ENCODE data around the gene DNAJC4. TPM values are rescaled to one million over a fixed set of nuclear protein-coding genes. Genes with fewer than 3 reads are reported as not detected.
"Not testable (repeated sequence)": the region's sequence is repeated elsewhere in the genome, so short reads cannot be mapped to it uniquely, and the experiment has no call there.

Gene DNAJC4
- polyA plus RNA-seq, 3 donors: 25.5 to 78.9 (median 32.5) TPM

DNA sequence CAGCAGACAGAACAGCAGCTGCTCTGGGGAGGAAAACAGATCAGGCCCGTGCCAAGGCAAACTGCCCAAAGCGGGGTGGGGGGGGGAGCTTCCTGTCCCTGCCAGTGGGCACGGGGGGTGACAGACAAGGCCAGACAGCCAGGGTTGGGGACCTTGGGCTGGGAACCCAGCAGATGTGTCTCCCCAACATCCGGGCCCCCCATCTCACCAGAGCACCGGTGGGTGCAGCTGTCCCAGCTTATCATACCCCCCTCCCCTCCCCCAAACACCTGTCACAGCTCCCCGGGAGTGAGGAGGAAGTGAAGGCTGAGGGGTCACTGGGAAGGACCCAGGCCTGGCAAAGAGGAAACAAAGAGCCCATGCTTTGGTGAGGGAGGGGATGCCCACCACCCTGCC is 15.1 kb downstream of the DNAJC4 start:
- DNase-seq: peak in 1 of 3 donors; percentile 42
- peaks cover 0 to 7% (median 3%) of the 10 kb centered on the region in 3 donors for H3K27me3 Mint-ChIP-seq (ENCODE audit: low read depth in 3 of 3)
- Histone ChIP-seq H3K4me3 (replicated peaks in 1 of 3; ENCODE audit: low read depth in 2 of 3, low read length in 3 of 3) (peak overlapping the region; percentile 45 to 86 (median 51)), H2AFZ (ENCODE audit: insufficient read depth, low read depth, low read length, poor library complexity, severe bottlenecking) (no peak overlapping the region), H4K20me1 (ENCODE audit: insufficient read depth, low read length) (no peaks in the 10 kb centered on the region), H3K79me2 (ENCODE audit: insufficient read depth, low read length) (peaks cover 40% of the 10 kb centered on the region), H3K4me1 (ENCODE audit: control insufficient read depth in 1 of 2, insufficient read depth in 2 of 2, low read length in 2 of 2) (peaks cover 48 to 64% of the 10 kb centered on the region in 2 donors), H3K9ac (ENCODE audit: insufficient read depth, low read length, poor library complexity, severe bottlenecking) (peak overlapping the region; percentile 76), H3K27ac (ENCODE audit: low read depth in 1 of 2, low read length in 2 of 2) (peak overlapping the region; percentile 13 to 92), H3K36me3 (replicated peaks in 1 of 2; ENCODE audit: control insufficient read depth in 1 of 2, insufficient read depth in 2 of 2, low read length in 2 of 2) (peaks cover 10 to 12% of the 10 kb centered on the region in 2 donors), H3K9me3 (replicated peaks in 1 of 2; ENCODE audit: control insufficient read depth in 1 of 2, insufficient read depth in 1 of 2, low read length in 2 of 2) (no peaks in the 10 kb centered on the region), H3K4me2 (replicated peaks; ENCODE audit: extremely low read depth, low read length, poor library complexity, severe bottlenecking) (peak overlapping the region; percentile 91), H3K27me3 (ENCODE audit: control insufficient read depth in 2 of 2, insufficient read depth in 2 of 2, low read length in 2 of 2) (no peaks in the 10 kb centered on the region)
- peak overlapping the region; percentile 85 to 89 for H3K4me3 Mint-ChIP-seq
- H3K4me1 Mint-ChIP-seq: peaks cover 46% of the 10 kb centered on the region
- intact Hi-C loops (cut with micrococcal nuclease): no loop called here
- peak overlapping the region in 6 of 7 donors; percentile 35 to 88 (median 80) for H3K27ac Mint-ChIP-seq
- no peak for TF ChIP-seq CTCF (IDR thresholded peaks at IDR 0.05)
- peaks cover 13 to 14% of the 10 kb centered on the region in 2 donors for H3K36me3 Mint-ChIP-seq
- WGBS (ENCODE audit: insufficient coverage): 0% methylated on average over 1 of the region's 6 CpGs
- no peaks in the 10 kb centered on the region for H3K9me3 Mint-ChIP-seq

GRCh38 chr11:64245797-64246620 is 15.7 kb downstream of the DNAJC4 start:
- Histone ChIP-seq H3K4me2 (replicated peaks; ENCODE audit: extremely low read depth, low read length, poor library complexity, severe bottlenecking) (peak overlapping the region; percentile 91), H3K27ac (ENCODE audit: low read depth in 1 of 2, low read length in 2 of 2) (peak overlapping the region; percentile 11 to 92), H3K36me3 (replicated peaks in 1 of 2; ENCODE audit: control insufficient read depth in 1 of 2, insufficient read depth in 2 of 2, low read length in 2 of 2) (peaks cover 10 to 12% of the 10 kb centered on the region in 2 donors), H3K4me3 (replicated peaks in 1 of 3; ENCODE audit: low read depth in 2 of 3, low read length in 3 of 3) (peak overlapping the region; percentile 45 to 86 (median 51)), H3K27me3 (ENCODE audit: control insufficient read depth in 2 of 2, insufficient read depth in 2 of 2, low read length in 2 of 2) (no peaks in the 10 kb centered on the region), H3K9ac (ENCODE audit: insufficient read depth, low read length, poor library complexity, severe bottlenecking) (peak overlapping the region; percentile 76), H3K4me1 (ENCODE audit: control insufficient read depth in 1 of 2, insufficient read depth in 2 of 2, low read length in 2 of 2) (peaks cover 49 to 68% of the 10 kb centered on the region in 2 donors), H3K9me3 (replicated peaks in 1 of 2; ENCODE audit: control insufficient read depth in 1 of 2, insufficient read depth in 1 of 2, low read length in 2 of 2) (no peaks in the 10 kb centered on the region), H4K20me1 (ENCODE audit: insufficient read depth, low read length) (no peaks in the 10 kb centered on the region), H3K79me2 (ENCODE audit: insufficient read depth, low read length) (peaks cover 40% of the 10 kb centered on the region), H2AFZ (ENCODE audit: insufficient read depth, low read depth, low read length, poor library complexity, severe bottlenecking) (no peak overlapping the region)
- peaks cover 13 to 14% of the 10 kb centered on the region in 2 donors for H3K36me3 Mint-ChIP-seq
- H3K9me3 Mint-ChIP-seq: no peaks in the 10 kb centered on the region
- DNase-seq: peak; percentile 86 to 97 (median 91)
- H3K27me3 Mint-ChIP-seq (ENCODE audit: low read depth in 3 of 3): peaks cover 3 to 10% (median 7%) of the 10 kb centered on the region in 3 donors
- H3K4me3 Mint-ChIP-seq: peak overlapping the region; percentile 85 to 89
- 0% methylated on average over 43 of the region's 46 CpGs for WGBS (ENCODE audit: insufficient coverage)
- H3K4me1 Mint-ChIP-seq: peaks cover 46% of the 10 kb centered on the region
- intact Hi-C loops (cut with micrococcal nuclease): no loop called here
- TF ChIP-seq CTCF (IDR thresholded peaks at IDR 0.05): no peak
- peak overlapping the region in 6 of 7 donors; percentile 78 to 88 (median 84) for H3K27ac Mint-ChIP-seq

DNA sequence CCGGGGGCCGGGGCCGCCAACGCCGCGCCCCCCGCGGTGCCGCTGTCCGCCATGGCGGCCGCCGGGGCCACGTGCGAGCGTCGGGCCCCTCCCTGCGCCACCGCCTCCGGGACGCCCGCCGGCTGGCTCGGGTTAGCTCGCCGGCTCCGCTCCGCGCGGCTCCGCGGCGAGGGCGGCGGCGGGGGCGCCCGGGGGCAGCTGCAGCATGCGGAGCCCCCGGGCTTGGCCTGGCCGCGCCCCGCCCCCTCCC is 16.2 kb downstream of the DNAJC4 start:
- Mint-ChIP-seq H3K27ac (peak overlapping the region in 1 of 7 donors; percentile 83), H3K36me3 (peaks cover 13 to 14% of the 10 kb centered on the region in 2 donors), H3K4me1 (peaks cover 46% of the 10 kb centered on the region), H3K4me3 (peak overlapping the region; percentile 83 to 87), H3K27me3 (ENCODE audit: low read depth in 3 of 3) (peaks cover 3 to 10% (median 7%) of the 10 kb centered on the region in 3 donors)
- H3K27ac ChIP-seq (ENCODE audit: low read depth in 1 of 2, low read length in 2 of 2); DNase-seq; H2AFZ ChIP-seq (ENCODE audit: insufficient read depth, low read depth, low read length, poor library complexity, severe bottlenecking); H4K20me1 ChIP-seq (ENCODE audit: insufficient read depth, low read length); H3K27me3 ChIP-seq (ENCODE audit: control insufficient read depth in 2 of 2, insufficient read depth in 2 of 2, low read length in 2 of 2); H3K9me3 ChIP-seq (replicated peaks in 1 of 2; ENCODE audit: control insufficient read depth in 1 of 2, insufficient read depth in 1 of 2, low read length in 2 of 2); H3K9me3 Mint-ChIP-seq; intact Hi-C loops (cut with micrococcal nuclease): not testable (repeated sequence)
- H3K4me2 ChIP-seq (replicated peaks; ENCODE audit: extremely low read depth, low read length, poor library complexity, severe bottlenecking): peak overlapping the region; percentile 93
- H3K4me3 ChIP-seq (replicated peaks in 1 of 3; ENCODE audit: low read depth in 2 of 3, low read length in 3 of 3): peak overlapping the region; percentile 45 to 94 (median 86)
- WGBS (ENCODE audit: insufficient coverage): 0% methylated on average over 43 of the region's 43 CpGs
- H3K4me1 ChIP-seq (ENCODE audit: control insufficient read depth in 1 of 2, insufficient read depth in 2 of 2, low read length in 2 of 2): peaks cover 51 to 72% of the 10 kb centered on the region in 2 donors
- peaks cover 10 to 12% of the 10 kb centered on the region in 2 donors for H3K36me3 ChIP-seq (replicated peaks in 1 of 2; ENCODE audit: control insufficient read depth in 1 of 2, insufficient read depth in 2 of 2, low read length in 2 of 2)
- H3K79me2 ChIP-seq (ENCODE audit: insufficient read depth, low read length): peaks cover 39% of the 10 kb centered on the region
- H3K9ac ChIP-seq (ENCODE audit: insufficient read depth, low read length, poor library complexity, severe bottlenecking): peak overlapping the region; percentile 76
